Astrocyte of the cerebellum (primary cell): ENCODE measurements around the gene ITGA3.

ENCODE experiments used
- DNase-seq: peaks from one replicate; pipeline ENCODE4 v3.0.0-alpha.2; 2011; ENCODE audit warnings: low read depth
- H3K4me3 ChIP-seq: 2 replicates; pipeline ENCODE4 v1.5.1; 2011; ENCODE audit warnings: mild to moderate bottlenecking, low read depth, low read length, moderate library complexity
- CTCF ChIP-seq: IDR thresholded peaks from 2 replicates; pipeline ENCODE4 v1.5.1; 2012; ENCODE audit warnings: low read length, low read depth, moderate library complexity, mild to moderate bottlenecking; ENCODE audit errors: missing control alignments
- in situ Hi-C: cut with HindIII; loops from 2 replicates; pipeline ENCODE4 v1.10.0; 2017; ENCODE audit warnings: low sequenced_read_pairs

Gene ITGA3

GRCh38 chr17:50066995-50067394, 11.1 kb downstream of the ITGA3 start:
- in situ Hi-C loops: no loop called here
- no peak for DNase-seq
- TF ChIP-seq CTCF: no peak
- H3K4me3 ChIP-seq: no peak overlapping the region

- H3K4me3 ChIP-seq: no peak overlapping the region
- in situ Hi-C loops: no loop called here
- TF ChIP-seq CTCF: no peak
- no peak for DNase-seq
These were observed 12.1 kb downstream of the ITGA3 start for GRCh38 chr17:50067996-50068395.

GRCh38 chr17:50070908-50071680, 15.2 kb downstream of the ITGA3 start:
- H3K4me3 ChIP-seq: no peak overlapping the region
- in situ Hi-C loops: no loop called here
- DNase-seq: no peak

GRCh38 chr17:50071692-50072091, 15.8 kb downstream of the ITGA3 start:
- in situ Hi-C loops: no loop called here
- DNase-seq: no peak
- no peak overlapping the region for H3K4me3 ChIP-seq
- no peak for TF ChIP-seq CTCF

More at GRCh38 chr17:50070908-50071680, 15.2 kb downstream of the ITGA3 start:
- TF ChIP-seq CTCF: no peak

- no peak for TF ChIP-seq CTCF
- no peak overlapping the region for H3K4me3 ChIP-seq
- in situ Hi-C loops: no loop called here
- no peak for DNase-seq
These were observed 16.2 kb downstream of the ITGA3 start for GRCh38 chr17:50072130-50072529.

- in situ Hi-C loops: no loop called here
- no peak for DNase-seq
- no peak overlapping the region for H3K4me3 ChIP-seq
- no peak for TF ChIP-seq CTCF
These were observed 17.0 kb downstream of the ITGA3 start for GRCh38 chr17:50072925-50073324.
